ENCODE data around the gene ZBTB39.
A peak's percentile ranks its signal among the peaks of the same experiment; 100 is the strongest.
"Not testable (repeated sequence)": the region's sequence is repeated elsewhere in the genome, so short reads cannot be mapped to it uniquely, and the experiment has no call there.

The ZBTB39 gene

GRCh38 chr12:57031138-57031725 lies 24.9 kb upstream of the ZBTB39 start:
- no peak for DNase-seq

GRCh38 chr12:57029457-57029856 lies 23.1 kb upstream of the ZBTB39 start:
- DNase-seq, result no peak

GRCh38 chr12:57027805-57028153 lies 21.4 kb upstream of the ZBTB39 start:
- no peak for DNase-seq

- no peak for DNase-seq
These were observed 20.9 kb upstream of the ZBTB39 start for GRCh38 chr12:57027011-57027804.

- DNase-seq, result no peak
These were observed 18.9 kb upstream of the ZBTB39 start for GRCh38 chr12:57025196-57025595.

GRCh38 chr12:57022324-57022723 lies 16.0 kb upstream of the ZBTB39 start:
- not testable (repeated sequence) for DNase-seq

- no peak for DNase-seq
These were observed 13.8 kb upstream of the ZBTB39 start for GRCh38 chr12:57019983-57020719.

GRCh38 chr12:57018906-57019305 lies 12.6 kb upstream of the ZBTB39 start:
- no peak for DNase-seq

GRCh38 chr12:57018353-57018752 lies 12.0 kb upstream of the ZBTB39 start:
- not testable (repeated sequence) for DNase-seq

GRCh38 chr12:57016348-57016747 lies 10.0 kb upstream of the ZBTB39 start, which contains the start of gene TAC3:
Gene TAC3 (minus strand): TSS chr12:57016529. CDS start chr12:57015797, 732 bp downstream.
- DNase-seq, result no peak

- DNase-seq, result no peak
These were observed 6.5 kb upstream of the ZBTB39 start for GRCh38 chr12:57012600-57013465.

- no peak for DNase-seq
These were observed 5.4 kb upstream of the ZBTB39 start for GRCh38 chr12:57011438-57012424.

GRCh38 chr12:57010627-57011247 lies 4.4 kb upstream of the ZBTB39 start:
- no peak for DNase-seq

GRCh38 chr12:57009949-57010626 lies 3.7 kb upstream of the ZBTB39 start:
- no peak for DNase-seq

- no peak for DNase-seq
These were observed 1.8 kb upstream of the ZBTB39 start for GRCh38 chr12:57008178-57008577.

GRCh38 chr12:57006809-57007475 lies 596 bp upstream of the ZBTB39 start:
- peak; percentile 28 to 37 for DNase-seq

GRCh38 chr12:57004651-57005050 lies 1.7 kb downstream of the ZBTB39 start:
- DNase-seq, result no peak

- no peak for DNase-seq
These were observed 3.0 kb downstream of the ZBTB39 start for GRCh38 chr12:57003395-57003794.

- DNase-seq, result peak; percentile 84
These were observed 4.9 kb downstream of the ZBTB39 start for GRCh38 chr12:57001448-57001906.

GRCh38 chr12:57000393-57000792 lies 6.0 kb downstream of the ZBTB39 start:
- no peak for DNase-seq
